Esophagus (tissue), 2 donors: ENCODE measurements around the gene HNMT. TPM values are rescaled to one million over a fixed set of nuclear protein-coding genes. Genes with fewer than 3 reads are reported as not detected.
"Not testable (repeated sequence)": the region's sequence is repeated elsewhere in the genome, so short reads cannot be mapped to it uniquely, and the experiment has no call there.

ENCODE experiments used
- H3K27ac ChIP-seq, 2 donors: one replicate each; pipeline ENCODE4 v1.5.1; 2013; ENCODE audit warnings: low read depth in 2 of 2, mild to moderate bottlenecking in 2 of 2, inconsistent platforms in 1 of 2, low read length in 1 of 2, moderate library complexity in 1 of 2
- H3K27me3 ChIP-seq, 2 donors: one replicate each; pipeline ENCODE4 v1.6.1; 2013; ENCODE audit warnings: low read length in 2 of 2, control low read depth in 1 of 2, mild to moderate bottlenecking in 1 of 2; ENCODE audit not compliant: insufficient read depth in 2 of 2, control insufficient read depth in 1 of 2
- H3K36me3 ChIP-seq, 2 donors: one replicate each; pipeline ENCODE4 v1.6.1; 2013; ENCODE audit warnings: low read length in 1 of 2; ENCODE audit not compliant: control insufficient read depth in 2 of 2, insufficient read depth in 2 of 2
- H3K4me1 ChIP-seq, 2 donors: one replicate each; pipeline ENCODE4 v1.6.1; 2013; ENCODE audit warnings: low read length in 1 of 2; ENCODE audit not compliant: control insufficient read depth in 2 of 2, insufficient read depth in 2 of 2
- H3K4me3 ChIP-seq, 2 donors: one replicate each; pipeline ENCODE4 v1.5.1; 2013; ENCODE audit warnings: low read length in 2 of 2, mild to moderate bottlenecking in 2 of 2, low read depth in 1 of 2, moderate library complexity in 1 of 2
- H3K9me3 ChIP-seq, 2 donors: one replicate each; pipeline ENCODE4 v1.6.1; 2013; ENCODE audit warnings: mild to moderate bottlenecking in 2 of 2, low read depth in 1 of 2, low read length in 1 of 2, moderate library complexity in 1 of 2; ENCODE audit not compliant: control insufficient read depth in 2 of 2, insufficient read depth in 1 of 2
- WGBS, 2 donors: extraction: QIAGEN DNeasy Blood & Tissue Kit; methylation state at CpG; one replicate each; pipeline ENCODE4 v1.1.7; 2013; 5-methylcytosine and 5-hydroxymethylcytosine counted together
- polyA plus RNA-seq, 2 donors: library from polyadenylated mRNA; stranded (reverse); fragments of 200-250 nt; gene quantifications; one replicate each; pipeline ENCODE4 v1.2.3, GENCODE V29; 2013
- donor health status: healthy with polysubstance abuse.
- donor health status: Bipolar disorder and iron deficiency.

HNMT gene
- polyA plus RNA-seq, 2 donors, result 12.3 to 16.4 TPM

DNA sequence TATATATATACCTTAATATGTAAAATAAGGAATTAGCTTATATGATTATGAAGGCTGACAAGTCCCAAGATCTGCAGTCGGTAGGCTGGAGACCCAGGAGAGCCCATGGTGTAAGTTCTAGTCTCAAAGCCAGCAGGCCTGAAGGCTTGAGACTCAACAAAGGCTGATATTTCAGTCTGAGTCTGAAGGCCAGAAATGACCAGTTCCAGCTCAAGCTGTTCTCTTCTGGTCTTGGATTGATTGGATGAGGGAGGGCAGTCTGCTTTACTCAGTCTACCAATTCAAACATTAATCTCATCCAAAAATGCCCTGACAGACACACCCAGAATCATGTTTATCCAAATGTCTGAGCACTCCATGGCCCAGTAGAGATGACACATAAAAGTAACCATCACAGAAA lies 22.0 kb downstream of the HNMT start:
- Histone ChIP-seq H3K36me3 (no peaks in the 10 kb centered on the region), H3K4me3 (no peak overlapping the region), H3K27me3 (no peaks in the 10 kb centered on the region), H3K27ac (no peak overlapping the region), H3K4me1 (no peaks in the 10 kb centered on the region), H3K9me3 (no peaks in the 10 kb centered on the region)
- WGBS, 2 donors, result 96% methylated on average over 1 of the region's 1 CpG

DNA sequence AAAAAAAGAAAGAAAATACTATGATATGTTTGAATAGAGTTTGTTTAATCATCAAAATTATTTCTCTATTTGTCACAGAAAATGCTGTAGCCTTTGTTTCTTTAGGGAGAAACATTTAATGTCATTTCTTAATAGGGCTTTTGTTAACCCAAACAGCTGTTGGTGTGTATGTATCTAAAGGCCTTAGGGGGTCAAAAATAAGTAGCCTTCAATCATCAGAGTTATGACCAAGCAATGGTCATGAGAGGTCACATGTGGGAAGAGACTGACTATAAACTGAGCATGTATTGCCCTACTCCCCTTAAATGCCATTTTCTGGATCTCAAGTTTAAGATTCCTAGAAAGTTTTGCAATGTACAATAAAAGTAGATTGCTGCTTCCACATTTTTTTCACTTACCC lies 22.7 kb downstream of the HNMT start:
- Histone ChIP-seq H3K4me3 (no peak overlapping the region), H3K27ac (no peak overlapping the region), H3K27me3 (no peaks in the 10 kb centered on the region), H3K4me1 (peaks cover 0 to under 1% of the 10 kb centered on the region in 2 donors), H3K9me3 (peaks cover 0 to 3% of the 10 kb centered on the region in 2 donors), H3K36me3 (no peaks in the 10 kb centered on the region)

DNA sequence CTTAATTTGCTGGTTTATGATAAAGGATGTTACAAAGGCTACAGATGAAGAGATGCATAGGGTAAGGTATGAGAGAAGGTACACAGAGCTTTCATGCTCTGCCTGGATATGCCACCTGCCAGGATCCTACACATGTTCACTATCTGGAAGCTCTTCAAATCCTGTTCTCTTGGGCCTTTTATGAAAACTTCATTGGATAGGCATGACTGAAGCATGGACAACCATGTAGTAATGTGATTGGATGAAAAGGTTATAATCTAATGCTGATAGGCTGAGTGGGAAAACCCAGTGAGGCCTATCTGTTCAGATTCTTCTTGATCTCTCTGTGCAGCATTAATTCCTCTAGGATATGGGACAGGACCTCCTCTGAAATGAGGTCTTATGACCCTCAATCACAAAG lies 26.8 kb downstream of the HNMT start:
- H3K4me1 ChIP-seq, result peaks cover 0 to 5% of the 10 kb centered on the region in 2 donors
- no peaks in the 10 kb centered on the region for H3K27me3 ChIP-seq
- no peak overlapping the region for H3K27ac ChIP-seq
- peaks cover 0 to 11% of the 10 kb centered on the region in 2 donors for H3K9me3 ChIP-seq
- H3K4me3 ChIP-seq, result no peak overlapping the region
- no peaks in the 10 kb centered on the region for H3K36me3 ChIP-seq

DNA sequence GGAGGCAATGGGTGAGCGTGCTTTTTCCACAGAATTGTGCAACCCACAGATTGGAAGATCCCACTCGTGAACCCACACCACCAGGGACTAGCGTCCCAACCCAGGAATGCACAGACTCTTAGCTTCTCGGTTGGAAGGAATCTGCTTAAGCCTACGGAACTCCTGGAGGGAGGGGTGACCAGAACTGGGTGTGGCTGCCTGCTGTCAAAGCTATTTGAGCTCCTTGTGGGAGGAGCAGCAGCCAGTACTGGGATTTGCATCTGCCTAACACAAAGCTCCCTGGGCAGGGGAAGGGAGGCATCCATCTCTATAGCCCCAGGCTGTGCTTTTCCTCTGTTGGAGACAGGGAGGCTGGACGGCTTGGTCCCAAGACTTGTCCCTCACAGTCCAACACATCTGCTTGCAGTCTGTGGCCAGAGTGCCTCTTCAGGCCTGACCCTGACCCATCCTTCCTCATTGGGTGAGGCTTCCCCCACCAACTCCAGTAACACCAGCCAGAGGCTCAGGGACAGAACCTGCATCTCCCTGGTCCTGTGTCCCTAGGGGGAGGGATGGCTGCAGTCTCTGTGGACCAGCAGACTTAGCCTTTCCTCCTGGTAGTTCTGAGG lies 27.9 kb downstream of the HNMT start:
- 90 to 96% methylated on average over 6 of the region's 6 CpGs for WGBS, 2 donors
- no peak overlapping the region for H3K4me3 ChIP-seq

DNA sequence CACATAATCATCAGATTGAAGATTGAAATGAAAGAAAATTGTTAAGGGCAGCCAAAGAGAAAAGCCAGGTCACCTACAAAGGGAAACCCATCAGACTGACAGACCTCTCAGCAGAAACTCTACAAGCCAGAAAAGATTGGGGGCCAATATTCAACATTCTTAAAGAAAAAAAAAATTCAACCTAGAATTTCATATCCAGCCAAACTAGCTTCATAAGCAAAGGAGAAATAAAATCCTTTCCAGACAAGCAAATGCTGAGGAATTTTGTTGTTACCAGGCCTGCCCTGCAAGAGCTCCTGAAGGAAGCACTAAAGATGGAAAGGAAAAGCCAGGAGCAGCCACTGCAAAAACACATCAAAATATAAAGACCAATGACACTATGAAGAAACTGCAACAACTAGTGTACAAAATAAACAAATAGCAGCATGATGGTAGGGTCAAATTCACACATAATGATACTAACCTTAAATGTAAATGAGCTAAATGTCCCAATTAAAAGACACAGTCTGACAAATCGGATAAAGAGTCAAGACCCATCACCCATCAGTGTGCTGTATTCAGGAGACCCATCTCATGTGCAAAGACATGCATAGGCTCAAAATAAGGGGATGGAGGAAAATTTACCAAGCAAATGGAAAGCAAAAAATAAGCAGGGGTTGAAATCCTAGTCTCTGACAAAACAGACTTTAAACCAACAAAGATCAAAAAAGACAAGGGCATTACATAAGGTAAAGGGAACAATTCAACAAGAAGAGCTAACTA lies 29.6 kb downstream of the HNMT start:
- not testable (repeated sequence) for H3K27me3 ChIP-seq, H3K4me3 ChIP-seq, H3K27ac ChIP-seq, H3K36me3 ChIP-seq, H3K4me1 ChIP-seq
- 93 to 94% methylated on average over 1 of the region's 1 CpG for WGBS, 2 donors
- peaks cover 0 to 11% of the 10 kb centered on the region in 2 donors for H3K9me3 ChIP-seq

More for the DNA sequence above, 27.9 kb downstream of the HNMT start:
- Histone ChIP-seq H3K4me1 (peaks cover 0 to 5% of the 10 kb centered on the region in 2 donors), H3K36me3 (no peaks in the 10 kb centered on the region), H3K27me3 (no peaks in the 10 kb centered on the region), H3K27ac (no peak overlapping the region), H3K9me3 (peaks cover 0 to 11% of the 10 kb centered on the region in 2 donors)

DNA sequence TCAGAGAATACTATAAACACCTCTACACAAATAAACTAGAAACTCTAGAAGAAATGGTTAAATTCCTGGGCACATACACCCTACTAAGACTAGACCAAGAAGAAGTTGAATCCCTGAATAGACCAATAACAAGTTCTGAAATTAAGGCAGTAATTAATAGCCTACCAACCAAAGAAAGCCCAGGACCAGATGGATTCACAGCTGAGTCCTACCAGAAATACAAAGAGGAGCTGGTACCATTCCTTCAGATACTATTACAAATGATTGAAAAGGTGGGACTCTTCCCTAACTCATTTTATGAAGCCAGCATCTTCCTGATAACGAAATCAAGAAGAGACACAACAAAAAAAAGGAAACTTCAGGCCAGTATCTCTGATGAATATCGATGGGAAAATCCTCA lies 31.1 kb downstream of the HNMT start:
- H3K27ac ChIP-seq, H3K36me3 ChIP-seq, H3K4me1 ChIP-seq, H3K4me3 ChIP-seq, H3K27me3 ChIP-seq: not testable (repeated sequence)
- WGBS, 2 donors, result 78 to 81% methylated on average over 2 of the region's 2 CpGs
- H3K9me3 ChIP-seq, result peaks cover 0 to 11% of the 10 kb centered on the region in 2 donors

DNA sequence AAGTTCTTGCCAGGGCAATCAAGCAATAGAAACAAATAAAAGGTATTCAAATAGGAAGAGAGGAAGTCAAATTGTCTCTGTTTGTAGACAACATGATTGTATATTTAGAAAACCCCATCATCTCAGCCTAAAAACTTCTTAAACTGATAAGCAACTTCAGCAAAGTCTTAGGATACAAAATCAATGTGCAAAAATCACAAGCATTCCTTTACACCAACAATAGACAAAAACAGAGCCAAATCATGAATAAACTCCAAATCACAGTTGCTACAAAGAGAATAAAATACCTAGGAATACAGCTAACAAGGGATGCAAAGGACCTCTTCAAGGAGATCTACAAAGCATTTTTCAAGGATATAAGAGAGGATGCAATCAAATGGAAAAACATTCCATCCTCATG lies 31.9 kb downstream of the HNMT start:
- H3K27me3 ChIP-seq, H3K4me3 ChIP-seq: not testable (repeated sequence)

GRCh38 chr2:137997733-137998132 lies 33.5 kb downstream of the HNMT start:
- Histone ChIP-seq H3K27ac (no peak overlapping the region), H3K4me1 (no peaks in the 10 kb centered on the region)
- WGBS, 2 donors, result 94 to 97% methylated on average over 4 of the region's 4 CpGs

More for the DNA sequence above, 31.9 kb downstream of the HNMT start:
- not testable (repeated sequence) for H3K27ac ChIP-seq, H3K36me3 ChIP-seq, H3K4me1 ChIP-seq
- peaks cover 0 to 11% of the 10 kb centered on the region in 2 donors for H3K9me3 ChIP-seq

DNA sequence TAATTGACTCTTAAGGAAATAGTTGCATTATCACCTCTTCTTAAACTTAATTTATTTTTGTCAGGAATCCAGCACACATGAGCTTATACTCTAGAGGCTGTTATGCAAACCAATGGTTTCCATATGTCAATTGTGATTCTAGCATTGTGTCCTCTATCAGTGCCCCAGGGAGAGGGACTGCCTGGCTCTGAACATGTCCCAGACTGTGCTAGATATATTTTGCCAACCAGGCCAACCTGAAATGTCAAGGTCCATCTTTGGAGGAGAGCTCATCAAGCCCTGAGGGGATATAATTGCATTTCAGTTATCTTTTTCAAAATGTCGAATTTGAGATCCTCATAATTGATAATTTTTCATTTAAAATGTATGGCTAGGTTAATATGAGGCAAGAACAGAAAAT lies 34.2 kb downstream of the HNMT start:
- Histone ChIP-seq H3K36me3 (no peaks in the 10 kb centered on the region), H3K27me3 (no peaks in the 10 kb centered on the region), H3K9me3 (no peaks in the 10 kb centered on the region), H3K4me3 (no peak overlapping the region), H3K4me1 (no peaks in the 10 kb centered on the region), H3K27ac (no peak overlapping the region)
- WGBS, 2 donors, result 71 to 75% methylated on average over 1 of the region's 1 CpG

More at GRCh38 chr2:137997733-137998132, 33.5 kb downstream of the HNMT start:
- H3K27me3 ChIP-seq, result no peaks in the 10 kb centered on the region
- no peaks in the 10 kb centered on the region for H3K36me3 ChIP-seq
- H3K9me3 ChIP-seq, result peaks cover 0 to under 1% of the 10 kb centered on the region in 2 donors
- no peak overlapping the region for H3K4me3 ChIP-seq

DNA sequence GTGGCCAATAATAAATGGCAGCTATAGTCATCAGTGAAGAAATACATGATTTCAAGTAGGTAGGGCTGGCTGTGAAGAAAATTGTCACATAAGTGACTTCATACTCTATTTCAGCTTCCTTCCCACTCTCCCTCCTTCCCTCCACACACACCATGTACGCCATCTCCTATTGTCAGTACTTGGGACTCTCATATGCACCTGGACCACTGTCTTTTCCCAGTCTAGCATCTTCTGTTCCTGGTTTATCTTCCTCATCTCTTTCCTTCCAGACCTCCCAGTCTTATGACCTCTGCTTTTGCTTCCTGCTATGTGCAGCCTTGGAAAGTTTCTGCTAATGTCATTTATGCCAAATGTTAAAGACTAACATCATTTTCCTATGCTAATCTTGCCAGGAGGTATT lies 35.0 kb downstream of the HNMT start:
- Histone ChIP-seq H3K27me3 (no peaks in the 10 kb centered on the region), H3K4me1 (no peaks in the 10 kb centered on the region), H3K27ac (no peak overlapping the region), H3K36me3 (peaks cover 0 to 3% of the 10 kb centered on the region in 2 donors), H3K4me3 (no peak overlapping the region), H3K9me3 (no peaks in the 10 kb centered on the region)
- 90 to 100% methylated on average over 1 of the region's 1 CpG for WGBS, 2 donors
